IPS-15b (cell line): ENCODE data around the gene CREBBP.

Experiments used
- H3K27me3 ChIP-seq: one replicate; pipeline ENCODE4 v1.6.1; 2013; ENCODE audit warnings: low read length; ENCODE audit not compliant: control insufficient read depth, insufficient read depth
- H3K36me3 ChIP-seq: one replicate; pipeline ENCODE4 v1.6.1; 2013; ENCODE audit warnings: low read length; ENCODE audit not compliant: control insufficient read depth, insufficient read depth
- H3K4me1 ChIP-seq: one replicate; pipeline ENCODE4 v1.6.1; 2013; ENCODE audit warnings: mild to moderate bottlenecking, low read length; ENCODE audit not compliant: control insufficient read depth, insufficient read depth
- H3K4me3 ChIP-seq: one replicate; pipeline ENCODE4 v1.5.1; 2013; ENCODE audit warnings: low read depth, low read length
- H3K9ac ChIP-seq: one replicate; pipeline ENCODE4 v1.6.1; 2013; ENCODE audit warnings: low read depth, mild to moderate bottlenecking, low read length
- H3K9me3 ChIP-seq: one replicate; pipeline ENCODE4 v1.6.1; 2013; ENCODE audit warnings: mild to moderate bottlenecking, low read length; ENCODE audit not compliant: control insufficient read depth, insufficient read depth

Gene CREBBP

GRCh38 chr16:3698941-3699340, 181.6 kb downstream of the CREBBP start:
- H3K4me1 ChIP-seq, result no peaks in the 10 kb centered on the region
- H3K36me3 ChIP-seq, result peaks cover 2% of the 10 kb centered on the region
- no peak overlapping the region for H3K4me3 ChIP-seq
- no peaks in the 10 kb centered on the region for H3K9me3 ChIP-seq
- no peaks in the 10 kb centered on the region for H3K27me3 ChIP-seq
- no peak overlapping the region for H3K9ac ChIP-seq

- no peaks in the 10 kb centered on the region for H3K4me1 ChIP-seq
- no peak overlapping the region for H3K4me3 ChIP-seq
- H3K36me3 ChIP-seq, result peaks cover 3% of the 10 kb centered on the region
- H3K27me3 ChIP-seq, result no peaks in the 10 kb centered on the region
- no peak overlapping the region for H3K9ac ChIP-seq
- H3K9me3 ChIP-seq, result no peaks in the 10 kb centered on the region
These were observed 183.9 kb downstream of the CREBBP start for GRCh38 chr16:3696425-3697218.

GRCh38 chr16:3695610-3696369, 184.7 kb downstream of the CREBBP start:
- no peaks in the 10 kb centered on the region for H3K4me1 ChIP-seq
- H3K9ac ChIP-seq, result no peak overlapping the region
- no peaks in the 10 kb centered on the region for H3K9me3 ChIP-seq
- no peaks in the 10 kb centered on the region for H3K27me3 ChIP-seq
- peaks cover 4% of the 10 kb centered on the region for H3K36me3 ChIP-seq
- H3K4me3 ChIP-seq, result no peak overlapping the region

GRCh38 chr16:3694051-3694450, 186.5 kb downstream of the CREBBP start:
- H3K9me3 ChIP-seq, result no peaks in the 10 kb centered on the region
- peaks cover 2% of the 10 kb centered on the region for H3K4me1 ChIP-seq
- H3K36me3 ChIP-seq, result peaks cover 6% of the 10 kb centered on the region
- H3K27me3 ChIP-seq, result no peaks in the 10 kb centered on the region
- no peak overlapping the region for H3K9ac ChIP-seq
- H3K4me3 ChIP-seq, result no peak overlapping the region

GRCh38 chr16:3691761-3692160, 188.8 kb downstream of the CREBBP start:
- Histone ChIP-seq H3K9ac (no peak overlapping the region), H3K36me3 (peaks cover 18% of the 10 kb centered on the region), H3K4me1 (peaks cover 2% of the 10 kb centered on the region), H3K9me3 (no peaks in the 10 kb centered on the region), H3K4me3 (no peak overlapping the region), H3K27me3 (no peaks in the 10 kb centered on the region)

- Histone ChIP-seq H3K36me3 (peaks cover 18% of the 10 kb centered on the region), H3K9me3 (no peaks in the 10 kb centered on the region), H3K9ac (no peak overlapping the region)
These were observed 189.4 kb downstream of the CREBBP start for GRCh38 chr16:3690980-3691720.

GRCh38 chr16:3690470-3690928, 190.0 kb downstream of the CREBBP start:
- no peaks in the 10 kb centered on the region for H3K9me3 ChIP-seq
- no peaks in the 10 kb centered on the region for H3K27me3 ChIP-seq
- peaks cover 25% of the 10 kb centered on the region for H3K36me3 ChIP-seq
- peaks cover 2% of the 10 kb centered on the region for H3K4me1 ChIP-seq
- H3K9ac ChIP-seq, result no peak overlapping the region
- H3K4me3 ChIP-seq, result no peak overlapping the region

More at GRCh38 chr16:3690980-3691720, 189.4 kb downstream of the CREBBP start:
- no peaks in the 10 kb centered on the region for H3K27me3 ChIP-seq
- H3K4me1 ChIP-seq, result peaks cover 2% of the 10 kb centered on the region
- H3K4me3 ChIP-seq, result no peak overlapping the region

GRCh38 chr16:3689731-3690130, 190.8 kb downstream of the CREBBP start:
- no peaks in the 10 kb centered on the region for H3K9me3 ChIP-seq
- no peak overlapping the region for H3K4me3 ChIP-seq
- no peak overlapping the region for H3K9ac ChIP-seq
- H3K4me1 ChIP-seq, result peaks cover 2% of the 10 kb centered on the region
- H3K36me3 ChIP-seq, result peaks cover 32% of the 10 kb centered on the region
- H3K27me3 ChIP-seq, result no peaks in the 10 kb centered on the region

- Histone ChIP-seq H3K36me3 (peaks cover 29% of the 10 kb centered on the region), H3K9me3 (no peaks in the 10 kb centered on the region), H3K4me1 (peaks cover 2% of the 10 kb centered on the region), H3K27me3 (no peaks in the 10 kb centered on the region), H3K4me3 (no peak overlapping the region), H3K9ac (no peak overlapping the region)
These were observed 192.7 kb downstream of the CREBBP start for GRCh38 chr16:3687792-3688191.

GRCh38 chr16:3687021-3687420, 193.5 kb downstream of the CREBBP start:
- Histone ChIP-seq H3K4me3 (no peak overlapping the region), H3K36me3 (peaks cover 29% of the 10 kb centered on the region), H3K4me1 (peaks cover 2% of the 10 kb centered on the region), H3K27me3 (no peaks in the 10 kb centered on the region), H3K9me3 (no peaks in the 10 kb centered on the region), H3K9ac (no peak overlapping the region)

- H3K27me3 ChIP-seq, result no peaks in the 10 kb centered on the region
- peaks cover 45% of the 10 kb centered on the region for H3K36me3 ChIP-seq
- H3K9me3 ChIP-seq, result no peaks in the 10 kb centered on the region
- H3K9ac ChIP-seq, result no peak overlapping the region
- H3K4me1 ChIP-seq, result no peaks in the 10 kb centered on the region
- H3K4me3 ChIP-seq, result no peak overlapping the region
These were observed 199.3 kb downstream of the CREBBP start for GRCh38 chr16:3681206-3681605.
